IMR-90 (cell line): ENCODE results near the gene CMTR1. TPM values are rescaled to one million over a fixed set of nuclear protein-coding genes. Genes with fewer than 3 reads are reported as not detected.
"Not testable (repeated sequence)": the region's sequence is repeated elsewhere in the genome, so short reads cannot be mapped to it uniquely, and the experiment has no call there.

ENCODE experiments used
- ATAC-seq: fragments of 200-7000 bp; cut with Tn5 transposase; 2 replicates; pipeline ENCODE4 v1.9.1; 2020; ENCODE audit warnings: low read depth, mild to moderate bottlenecking, moderate library complexity
- BruUV-seq: library from RNA; stranded (reverse); fragments of 400-500 nt; replicated peaks from 2 replicates; lab custom pipeline; 2021; lab: Mats Ljungman, UMichigan
- CTCF ChIA-PET: fragments of 300-600 bp; formaldehyde crosslinking; extraction: SDS; loops from one replicate; lab custom pipeline; 2021; ENCODE audit warnings: antibody characterized with exemption; lab: Yijun Ruan, JAX
- POLR2A ChIA-PET: fragments of 300-600 bp; sonication (Branson Sonifier 250); formaldehyde crosslinking; loops from one replicate; lab custom pipeline; 2022; ENCODE audit warnings: antibody characterized with exemption; ENCODE audit not compliant: unreplicated experiment; lab: Charles Lee
- DNase-seq: peaks from one replicate; pipeline ENCODE4 v3.0.0; 2013
- H2AFZ ChIP-seq: replicated peaks from 2 replicates; pipeline ENCODE3; 2013; ENCODE audit warnings: low read length, mild to moderate bottlenecking; ENCODE audit not compliant: poor library complexity
- H2AK5ac ChIP-seq: 2 replicates; pipeline ENCODE4 v1.6.1; 2013; ENCODE audit warnings: low read depth, low read length, inconsistent platforms
- H2AK9ac ChIP-seq: replicated peaks from 2 replicates; pipeline ENCODE3; 2013; ENCODE audit warnings: mild to moderate bottlenecking, low read depth, low read length, moderate library complexity; ENCODE audit not compliant: poor library complexity
- H2BK120ac ChIP-seq: 2 replicates; pipeline ENCODE4 v1.6.1; 2013; ENCODE audit warnings: low read depth, low read length, inconsistent platforms
- H2BK15ac ChIP-seq: 3 replicates; pipeline ENCODE4 v1.6.1; 2013; ENCODE audit warnings: low read depth, low read length, inconsistent platforms
- H2BK20ac ChIP-seq: 2 replicates; pipeline ENCODE4 v1.6.1; 2013; ENCODE audit warnings: low read depth, mild to moderate bottlenecking, inconsistent platforms, low read length, moderate library complexity
- H2BK5ac ChIP-seq: 2 replicates; pipeline ENCODE4 v1.6.1; 2013; ENCODE audit warnings: mild to moderate bottlenecking, low read depth, low read length, inconsistent platforms; ENCODE audit not compliant: poor library complexity, severe bottlenecking
- H3K14ac ChIP-seq: replicated peaks from 2 replicates; pipeline ENCODE4 v1.6.1; 2013; ENCODE audit warnings: low read depth, low read length, inconsistent platforms
- H3K18ac ChIP-seq: 2 replicates; pipeline ENCODE4 v1.6.1; 2013; ENCODE audit warnings: low read depth, low read length, control low read depth
- H3K23ac ChIP-seq: 2 replicates; pipeline ENCODE4 v1.6.1; 2013; ENCODE audit warnings: low read depth, low read length, inconsistent platforms
- H3K27ac ChIP-seq: 2 replicates; pipeline ENCODE4 v1.5.1; 2013; ENCODE audit warnings: mild to moderate bottlenecking, control low read depth, low read length; ENCODE audit not compliant: insufficient read depth
- H3K27me3 ChIP-seq: 2 replicates; pipeline ENCODE4 v1.6.1; 2013; ENCODE audit warnings: low read length; ENCODE audit not compliant: control insufficient read depth, insufficient read depth
- H3K36me3 ChIP-seq: 2 replicates; pipeline ENCODE4 v1.6.1; 2013; ENCODE audit warnings: low read length, mixed read lengths; ENCODE audit not compliant: control insufficient read depth, insufficient read depth
- H3K4ac ChIP-seq: 2 replicates; pipeline ENCODE4 v1.6.1; 2013; ENCODE audit warnings: low read depth, low read length, inconsistent platforms
- H3K4me1 ChIP-seq: 2 replicates; pipeline ENCODE4 v1.6.1; 2013; ENCODE audit warnings: low read length, mixed read lengths; ENCODE audit not compliant: control insufficient read depth, insufficient read depth
- H3K4me2 ChIP-seq: 2 replicates; pipeline ENCODE4 v1.6.1; 2013; ENCODE audit warnings: low read depth, mild to moderate bottlenecking, control low read depth, low read length, moderate library complexity
- H3K4me3 ChIP-seq: 2 replicates; pipeline ENCODE4 v1.5.1; 2013; ENCODE audit warnings: low read depth, mild to moderate bottlenecking, control low read depth, low read length, moderate library complexity; ENCODE audit not compliant: insufficient read depth
- H3K56ac ChIP-seq: 2 replicates; pipeline ENCODE4 v1.6.1; 2013; ENCODE audit warnings: low read length, inconsistent platforms; ENCODE audit not compliant: insufficient read depth; ENCODE audit errors: extremely low read depth
- H3K79me1 ChIP-seq, 2 experiments: 2 replicates each; pipeline ENCODE4 v1.6.1; 2013; ENCODE audit warnings: low read length in 2 of 2, inconsistent platforms in 1 of 2, low read depth in 1 of 2
- H3K9ac ChIP-seq: 2 replicates; pipeline ENCODE4 v1.6.1; 2013; ENCODE audit warnings: low read depth, low read length, control low read depth
- H3K9me1 ChIP-seq: 2 replicates; pipeline ENCODE4 v1.6.1; 2013; ENCODE audit warnings: low read length, inconsistent platforms; ENCODE audit not compliant: insufficient read depth
- H3K9me3 ChIP-seq: 2 replicates; pipeline ENCODE4 v1.6.1; 2013; ENCODE audit warnings: low read length; ENCODE audit not compliant: control insufficient read depth, insufficient read depth
- H4K20me1 ChIP-seq: 2 replicates; pipeline ENCODE4 v1.6.1; 2013; ENCODE audit warnings: low read length, inconsistent platforms; ENCODE audit not compliant: insufficient read depth
- H4K5ac ChIP-seq: 2 replicates; pipeline ENCODE4 v1.6.1; 2013; ENCODE audit warnings: mild to moderate bottlenecking, low read depth, low read length, control low read depth
- H4K8ac ChIP-seq, 2 experiments: 2 replicates each; pipeline ENCODE4 v1.6.1; 2013; ENCODE audit warnings: low read depth in 2 of 2, low read length in 2 of 2, control low read depth in 1 of 2, inconsistent platforms in 1 of 2
- H4K91ac ChIP-seq: 2 replicates; pipeline ENCODE4 v1.6.1; 2013; ENCODE audit warnings: low read depth, low read length, inconsistent platforms; ENCODE audit not compliant: insufficient read depth
- POLR2A ChIP-seq: IDR thresholded peaks from 2 replicates; pipeline ENCODE4 v1.6.1; 2012; ENCODE audit warnings: mild to moderate bottlenecking, low read depth, low read length
- RCOR1 ChIP-seq: IDR thresholded peaks from 2 replicates; pipeline ENCODE4 v1.6.1; 2012; ENCODE audit warnings: mild to moderate bottlenecking, low read length, improper control_type of control experiment; ENCODE audit not compliant: insufficient replicate concordance
- WGBS, 2 experiments: methylation state at CpG; one replicate each; pipeline versions ENCODE4 v1.1.5 to v1.1.7; 2013; ENCODE audit warnings: missing lambda C conversion rate in 2 of 2; ENCODE audit not compliant: insufficient read length in 1 of 2; ENCODE audit errors: extremely low coverage in 2 of 2; 5-methylcytosine and 5-hydroxymethylcytosine counted together
- dilution Hi-C: fragments of 300-500 bp; cut with HindIII; formaldehyde crosslinking; loops from one replicate; pipeline ENCODE4 v1.14.3; 2018; ENCODE audit warnings: low sequenced_read_pairs; ENCODE audit not compliant: unreplicated experiment
- in situ Hi-C: fragments of 300-500 bp; cut with MboI; formaldehyde crosslinking; loops from 3 replicates; pipeline ENCODE4 v1.14.3; 2019; ENCODE audit warnings: low sequenced_read_pairs, inconsistent platforms, mixed read lengths
- intact Hi-C: fragments of 100-400 bp; cut with micrococcal nuclease; formaldehyde crosslinking; loops from 2 replicates; pipeline ENCODE4 v1.10.0; 2022
- polyA plus RNA-seq, 3 experiments: library from polyadenylated mRNA; depleted of rRNA; stranded (reverse); fragments of >200 nt; gene quantifications; 2 replicates each; pipeline ENCODE4 v1.2.3, GENCODE V29; 2012; ENCODE audit warnings: low replicate concordance in 1 of 3
- total RNA-seq: library from RNA; depleted of rRNA; stranded (reverse); fragments of >200 nt; gene quantifications from 2 replicates; pipeline ENCODE4 v1.2.3, GENCODE V29; 2012

Gene CMTR1
- total and polyA plus RNA-seq, 2 of the 4 experiments (the other 2 are of a cell fraction) = 22.6 to 30.1 TPM

- TF ChIP-seq RCOR1 = no peak
- TF ChIP-seq POLR2A = no peak
These were observed 67.2 kb downstream of the CMTR1 start (continued) for GRCh38 chr6:37500294-37500608.

DNA sequence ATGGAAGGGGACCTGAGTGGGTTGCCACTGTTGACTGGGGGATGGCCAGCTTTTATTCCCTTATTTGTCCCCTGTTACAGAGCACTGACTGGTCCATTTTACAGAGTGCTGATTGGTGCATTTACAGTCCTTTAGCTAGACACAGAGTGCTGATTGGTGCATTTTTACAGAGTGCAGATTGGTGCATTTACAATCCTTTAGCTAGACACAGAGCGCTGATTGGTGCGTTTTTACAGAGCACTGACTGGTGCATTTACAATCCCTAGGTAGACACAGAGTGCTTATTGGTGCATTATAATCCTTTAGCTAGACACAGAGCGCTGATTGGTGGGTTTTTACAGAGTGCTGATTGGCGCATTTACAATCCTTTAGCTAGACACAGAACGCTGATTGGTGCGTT lies 67.9 kb downstream of the CMTR1 start:
- H3K56ac ChIP-seq, H3K9me3 ChIP-seq, H3K4ac ChIP-seq, H3K36me3 ChIP-seq, ATAC-seq, H2AFZ ChIP-seq, H2AK5ac ChIP-seq, H3K14ac ChIP-seq, DNase-seq, in situ Hi-C loops, H2AK9ac ChIP-seq, CTCF ChIA-PET, H3K4me3 ChIP-seq, H3K27ac ChIP-seq, dilution Hi-C loops, H2BK120ac ChIP-seq, H3K4me2 ChIP-seq, H3K9ac ChIP-seq, H3K4me1 ChIP-seq, intact Hi-C loops, H2BK15ac ChIP-seq, H2BK5ac ChIP-seq, H3K9me1 ChIP-seq, H4K91ac ChIP-seq, H2BK20ac ChIP-seq, POLR2A ChIA-PET, H4K20me1 ChIP-seq, H3K18ac ChIP-seq, H4K5ac ChIP-seq, H3K23ac ChIP-seq, BruUV-seq: not testable (repeated sequence)
- WGBS, 2 experiments = 100% methylated on average over 1 of the region's 6 CpGs; no CpG with 5 or more reads in 1 of the 2 experiments
- Histone ChIP-seq H4K8ac (0 out of 4 replicates have a peak overlapping the region, but pooled peaks of 1 of the 2 experiments have one; percentile 23), H3K27me3 (peaks cover 20% of the 10 kb centered on the region), H3K79me1 (peaks cover 7 to 20% of the 10 kb centered on the region in 2 experiments; a peak in 3 of 4 replicates)
